Muscle layer of colon (tissue), 2 donors: ENCODE data around the gene BBOX1.
"Not testable (repeated sequence)": the region's sequence is repeated elsewhere in the genome, so short reads cannot be mapped to it uniquely, and the experiment has no call there.

Experiments used
- H3K27ac ChIP-seq: one replicate; pipeline ENCODE4 v1.7.0; 2013; ENCODE audit warnings: low read depth, mild to moderate bottlenecking, low read length, moderate library complexity
- H3K27me3 ChIP-seq, 2 donors: one replicate each; pipeline ENCODE4 v1.7.0; 2013; ENCODE audit warnings: low read length in 2 of 2, mild to moderate bottlenecking in 2 of 2; ENCODE audit not compliant: insufficient read depth in 2 of 2, control insufficient read depth in 1 of 2
- H3K36me3 ChIP-seq: one replicate; pipeline ENCODE4 v1.7.0; 2013; ENCODE audit warnings: mild to moderate bottlenecking, low read length; ENCODE audit not compliant: insufficient read depth
- H3K4me1 ChIP-seq: one replicate; pipeline ENCODE4 v1.7.0; 2013; ENCODE audit warnings: mild to moderate bottlenecking, low read length; ENCODE audit not compliant: insufficient read depth
- H3K4me3 ChIP-seq, 2 donors: one replicate each; pipeline ENCODE4 v1.7.0; 2013; ENCODE audit warnings: low read length in 2 of 2, low read depth in 1 of 2, mild to moderate bottlenecking in 1 of 2, moderate library complexity in 1 of 2
- H3K9ac ChIP-seq: one replicate; pipeline ENCODE4 v1.7.0; 2013; ENCODE audit warnings: low read length
- H3K9me3 ChIP-seq: one replicate; pipeline ENCODE4 v1.7.0; 2013; ENCODE audit warnings: mild to moderate bottlenecking, low read length
- donor health status: abdominal sarcoma.
- donor health status: Adenocarcinoma of cecum.

Gene BBOX1, protein sequence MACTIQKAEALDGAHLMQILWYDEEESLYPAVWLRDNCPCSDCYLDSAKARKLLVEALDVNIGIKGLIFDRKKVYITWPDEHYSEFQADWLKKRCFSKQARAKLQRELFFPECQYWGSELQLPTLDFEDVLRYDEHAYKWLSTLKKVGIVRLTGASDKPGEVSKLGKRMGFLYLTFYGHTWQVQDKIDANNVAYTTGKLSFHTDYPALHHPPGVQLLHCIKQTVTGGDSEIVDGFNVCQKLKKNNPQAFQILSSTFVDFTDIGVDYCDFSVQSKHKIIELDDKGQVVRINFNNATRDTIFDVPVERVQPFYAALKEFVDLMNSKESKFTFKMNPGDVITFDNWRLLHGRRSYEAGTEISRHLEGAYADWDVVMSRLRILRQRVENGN

DNA sequence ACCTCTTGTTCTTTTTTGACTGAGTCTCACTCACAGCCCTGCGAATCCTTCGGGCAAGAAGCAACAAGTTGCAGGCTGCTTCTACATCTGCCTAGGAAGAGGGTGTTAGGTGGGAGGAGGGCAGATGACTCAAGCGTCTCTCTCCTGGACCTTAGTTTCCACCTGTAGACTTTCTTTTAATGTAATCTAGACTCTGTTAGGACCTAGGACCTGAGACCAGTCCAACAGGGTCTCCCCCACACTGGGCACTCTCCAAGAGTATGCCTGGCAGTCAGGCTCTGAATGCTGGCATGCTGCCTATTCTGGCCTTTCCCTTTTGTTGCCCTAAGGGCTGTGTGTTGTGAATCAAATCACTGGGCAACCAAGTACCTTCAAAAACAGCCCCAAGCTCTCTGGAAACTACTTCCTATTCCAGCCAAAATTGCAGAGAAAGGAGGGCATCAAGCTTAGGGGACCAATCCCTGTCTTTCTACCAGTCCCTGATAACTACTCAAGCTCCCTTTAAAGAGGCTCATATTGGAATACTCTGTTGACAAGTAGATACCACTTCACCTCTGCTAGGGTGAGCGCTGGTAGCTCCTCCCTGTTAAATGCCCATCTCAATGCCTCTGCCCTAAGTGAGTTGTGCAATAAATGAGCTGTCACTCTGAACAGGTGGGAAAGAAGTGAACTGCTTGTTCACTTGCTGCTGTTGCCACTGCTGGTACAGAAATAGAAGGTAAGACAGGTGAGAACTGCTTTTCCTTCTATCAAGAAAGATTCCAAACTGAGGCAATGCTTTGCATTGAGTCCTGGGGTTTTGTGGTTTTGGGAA, at the start of gene BBOX1:
Gene BBOX1, plus strand, starts transcription at position 514 of the 814 bp plus-strand sequence. CDS start 14,616 bp downstream, outside the sequence.
- H3K9ac ChIP-seq = no peak within 1 kb of the TSS
- no peaks in the 10 kb centered on the region for H3K27me3 ChIP-seq
- no peak within 1 kb of the TSS for H3K27ac ChIP-seq
- H3K36me3 ChIP-seq = no peaks in the 10 kb centered on the region
- H3K4me3 ChIP-seq = no peak within 1 kb of the TSS
- H3K4me1 ChIP-seq = peaks cover 17% of the 10 kb centered on the region
- H3K9me3 ChIP-seq = no peaks in the 10 kb centered on the region

DNA sequence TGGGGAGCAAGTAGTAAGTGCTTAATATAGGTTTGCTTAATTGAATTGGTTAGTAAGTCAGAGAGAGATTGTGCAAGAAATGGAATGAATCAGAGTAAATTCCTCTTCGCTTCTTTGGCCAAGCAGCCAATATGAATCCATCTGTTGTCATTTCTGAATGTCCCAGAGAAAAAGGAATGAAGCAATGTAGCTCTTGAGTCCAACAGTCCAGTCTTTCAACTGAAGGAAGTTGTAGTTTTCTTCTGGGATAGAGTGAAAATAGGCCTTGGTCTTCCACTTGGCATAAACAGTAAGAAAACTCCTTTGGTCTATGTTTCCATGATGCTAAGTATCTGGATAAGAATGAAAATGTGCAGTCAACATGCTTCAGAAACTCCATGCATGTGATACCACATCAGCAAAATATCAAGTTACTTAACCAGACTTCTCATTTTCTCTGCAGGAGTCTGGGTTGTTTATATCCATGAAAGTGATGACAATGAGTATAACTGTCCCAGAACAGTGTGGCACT, 48.5 kb upstream of the BBOX1 start:
- Histone ChIP-seq H3K9ac (no peak overlapping the region), H3K9me3 (no peaks in the 10 kb centered on the region), H3K36me3 (no peaks in the 10 kb centered on the region), H3K27me3 (no peaks in the 10 kb centered on the region), H3K27ac (peak overlapping the region; percentile 17), H3K4me3 (no peak overlapping the region), H3K4me1 (peaks cover 6% of the 10 kb centered on the region)

DNA sequence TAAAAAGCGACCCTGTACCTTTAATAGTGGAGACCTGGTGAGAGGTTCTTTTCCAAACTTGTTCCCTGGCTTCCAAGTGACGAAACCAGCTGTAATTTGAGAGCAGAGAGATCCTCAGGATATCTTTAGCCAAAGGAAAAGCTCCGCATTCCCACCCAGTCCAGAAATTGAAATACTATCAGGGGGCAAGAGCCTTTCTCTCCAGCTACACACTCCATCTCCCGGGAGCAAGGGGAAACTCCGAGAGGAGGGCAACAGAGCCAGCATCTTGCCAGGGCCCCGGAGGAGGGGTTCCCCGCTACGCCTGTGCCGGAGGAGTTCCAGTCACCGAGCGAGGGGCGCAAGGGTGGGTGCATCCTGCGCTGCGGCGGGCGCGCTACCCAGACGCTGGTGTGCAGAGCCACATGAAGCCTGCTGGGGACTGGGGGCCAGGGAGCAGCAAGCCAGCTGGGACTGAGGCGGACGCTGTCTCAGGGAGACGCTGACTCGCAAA, 46.6 kb upstream of the BBOX1 start, which contains the start of gene FIBIN:
Gene FIBIN, plus strand, starts transcription at position 148 of the 493 bp plus-strand sequence. CDS start 415 bp downstream, outside the sequence.
- peaks cover 16% of the 10 kb centered on the region for H3K4me1 ChIP-seq
- peak within 1 kb of the TSS; percentile 76 for H3K27ac ChIP-seq
- peak within 1 kb of the TSS; percentile 58 for H3K9ac ChIP-seq
- no peaks in the 10 kb centered on the region for H3K9me3 ChIP-seq
- peak within 1 kb of the TSS; percentile 67 to 81 for H3K4me3 ChIP-seq
- no peaks in the 10 kb centered on the region for H3K36me3 ChIP-seq
- H3K27me3 ChIP-seq = no peaks in the 10 kb centered on the region

DNA sequence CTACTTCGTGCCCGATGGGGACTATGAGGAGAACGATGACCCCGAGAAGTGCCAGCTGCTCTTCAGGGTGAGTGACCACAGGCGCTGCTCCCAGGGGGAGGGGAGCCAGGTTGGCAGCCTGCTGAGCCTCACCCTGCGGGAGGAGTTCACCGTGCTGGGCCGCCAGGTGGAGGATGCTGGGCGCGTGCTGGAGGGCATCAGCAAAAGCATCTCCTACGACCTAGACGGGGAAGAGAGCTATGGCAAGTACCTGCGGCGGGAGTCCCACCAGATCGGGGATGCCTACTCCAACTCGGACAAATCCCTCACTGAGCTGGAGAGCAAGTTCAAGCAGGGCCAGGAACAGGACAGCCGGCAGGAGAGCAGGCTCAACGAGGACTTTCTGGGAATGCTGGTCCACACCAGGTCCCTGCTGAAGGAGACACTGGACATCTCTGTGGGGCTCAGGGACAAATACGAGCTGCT, 46.0 kb upstream of the BBOX1 start:
- H3K36me3 ChIP-seq = no peaks in the 10 kb centered on the region
- no peaks in the 10 kb centered on the region for H3K9me3 ChIP-seq
- H3K4me3 ChIP-seq = peak overlapping the region; percentile 67 to 81
- no peaks in the 10 kb centered on the region for H3K27me3 ChIP-seq
- H3K4me1 ChIP-seq = peaks cover 16% of the 10 kb centered on the region
- peak overlapping the region; percentile 58 for H3K9ac ChIP-seq
- H3K27ac ChIP-seq = peak overlapping the region; percentile 76

DNA sequence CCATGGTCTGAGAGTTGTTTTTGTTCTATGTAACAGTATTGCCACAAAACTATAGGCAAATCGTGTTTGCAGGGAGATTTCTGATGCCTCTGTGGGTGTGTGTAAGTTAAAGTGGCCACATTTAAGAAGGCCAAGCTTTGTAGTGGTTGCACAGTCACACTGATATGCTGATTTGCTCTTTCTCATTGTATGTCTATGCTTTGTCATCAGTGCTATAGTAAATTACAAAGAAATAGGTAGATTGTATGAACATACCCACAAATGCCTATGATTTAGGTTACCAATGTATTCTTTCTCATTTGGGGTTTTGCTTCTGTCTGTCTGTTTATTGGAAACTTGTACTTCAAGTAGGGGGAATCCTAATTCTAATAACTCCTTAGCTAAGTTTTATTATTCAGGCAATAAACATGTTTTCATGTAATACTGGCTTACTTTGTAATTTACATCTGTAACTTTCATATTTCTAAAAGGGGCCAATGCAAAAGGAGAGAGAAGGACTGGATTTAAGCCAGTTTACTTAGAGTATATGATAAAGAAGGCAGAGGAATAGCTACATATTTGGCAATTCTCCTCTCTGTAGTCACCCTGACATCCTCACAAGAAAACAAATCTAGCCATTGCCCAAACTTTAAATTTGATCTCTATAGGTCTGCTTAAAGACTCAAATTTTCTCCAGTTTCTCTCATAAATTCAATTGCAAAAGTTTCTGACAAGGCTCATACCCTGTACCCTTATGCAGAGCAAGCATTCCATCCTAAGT, 44.7 kb upstream of the BBOX1 start:
- peak overlapping the region; percentile 0 to 67 for H3K4me3 ChIP-seq
- no peaks in the 10 kb centered on the region for H3K9me3 ChIP-seq
- no peaks in the 10 kb centered on the region for H3K36me3 ChIP-seq
- peak overlapping the region; percentile 76 for H3K27ac ChIP-seq
- peaks cover 18% of the 10 kb centered on the region for H3K4me1 ChIP-seq
- peak overlapping the region; percentile 58 for H3K9ac ChIP-seq
- no peaks in the 10 kb centered on the region for H3K27me3 ChIP-seq

DNA sequence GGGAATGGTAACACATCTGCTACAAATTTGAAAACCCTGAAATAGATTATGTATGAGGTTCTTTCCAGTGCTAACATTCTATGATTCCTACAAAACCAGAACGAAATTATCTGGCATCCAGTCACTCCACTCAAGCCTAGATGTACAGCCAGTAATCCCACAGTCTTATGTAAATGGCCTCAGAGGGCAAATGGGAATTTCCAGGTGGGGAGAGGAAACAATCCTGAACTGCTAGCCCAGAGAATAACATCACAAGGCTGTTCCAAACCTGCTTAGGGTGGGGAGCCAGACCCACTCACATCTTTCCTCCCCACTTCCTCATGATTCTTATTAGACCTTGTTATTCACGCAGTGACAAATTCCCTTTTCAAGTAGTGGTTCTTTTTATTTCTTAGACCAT, 43.2 kb upstream of the BBOX1 start:
- no peaks in the 10 kb centered on the region for H3K9me3 ChIP-seq
- peaks cover 31% of the 10 kb centered on the region for H3K4me1 ChIP-seq
- H3K4me3 ChIP-seq = peak overlapping the region in 1 of 2 donors; percentile 67
- H3K36me3 ChIP-seq = no peaks in the 10 kb centered on the region
- H3K9ac ChIP-seq = no peak overlapping the region
- no peaks in the 10 kb centered on the region for H3K27me3 ChIP-seq
- H3K27ac ChIP-seq = peak overlapping the region; percentile 27

DNA sequence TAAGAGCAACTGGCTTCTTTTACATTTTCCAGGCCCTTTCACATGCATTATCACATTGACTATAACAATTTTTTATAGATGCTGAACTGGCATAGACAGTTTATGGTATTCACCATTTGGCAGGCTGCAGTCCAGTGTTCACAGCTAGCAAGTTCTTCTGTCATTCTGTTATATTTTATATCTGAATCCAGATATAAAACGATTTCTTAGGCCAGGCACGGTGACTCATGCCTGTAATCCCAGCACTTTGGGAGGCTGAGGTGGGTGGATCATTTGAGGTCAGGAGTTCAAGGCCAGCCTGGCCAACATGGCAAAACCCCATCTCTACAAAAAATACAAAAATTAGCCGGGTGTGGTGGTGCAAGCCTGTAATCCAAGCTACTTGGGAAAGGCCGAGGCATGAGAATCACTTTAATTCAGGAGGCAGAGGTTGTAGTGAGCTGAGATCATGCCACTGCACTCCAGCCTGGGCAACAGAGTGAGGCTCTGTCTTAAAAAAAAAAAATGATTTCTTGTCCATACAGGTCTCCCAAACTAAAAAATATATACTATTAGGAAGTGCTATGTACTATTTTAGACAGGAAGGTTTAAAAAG, 39.4 kb upstream of the BBOX1 start:
- H3K27ac ChIP-seq, H3K4me3 ChIP-seq, H3K27me3 ChIP-seq, H3K9ac ChIP-seq, H3K36me3 ChIP-seq, H3K9me3 ChIP-seq: not testable (repeated sequence)
- peaks cover 34% of the 10 kb centered on the region for H3K4me1 ChIP-seq

DNA sequence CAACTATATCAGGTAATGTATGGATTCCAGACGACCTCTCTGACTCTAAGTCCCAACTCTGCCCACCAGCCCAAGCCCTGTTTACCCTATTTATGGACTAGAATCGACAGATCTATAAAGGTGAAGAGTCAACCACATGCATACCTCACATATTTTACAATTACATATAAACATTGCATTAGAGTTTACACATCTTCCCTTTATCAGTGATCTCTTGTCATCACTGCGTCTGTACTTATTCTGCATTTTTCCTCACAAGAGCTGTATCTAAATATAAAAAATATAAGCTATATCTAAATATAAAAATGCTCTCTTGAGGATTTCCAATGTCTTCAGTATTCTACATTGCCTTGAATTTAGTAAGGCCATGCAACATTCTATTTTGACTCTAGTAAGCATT, 38.2 kb upstream of the BBOX1 start:
- peaks cover 28% of the 10 kb centered on the region for H3K4me1 ChIP-seq
- H3K4me3 ChIP-seq = no peak overlapping the region
- H3K27ac ChIP-seq = no peak overlapping the region
- H3K27me3 ChIP-seq = no peaks in the 10 kb centered on the region
- no peaks in the 10 kb centered on the region for H3K9me3 ChIP-seq
- no peak overlapping the region for H3K9ac ChIP-seq
- no peaks in the 10 kb centered on the region for H3K36me3 ChIP-seq

DNA sequence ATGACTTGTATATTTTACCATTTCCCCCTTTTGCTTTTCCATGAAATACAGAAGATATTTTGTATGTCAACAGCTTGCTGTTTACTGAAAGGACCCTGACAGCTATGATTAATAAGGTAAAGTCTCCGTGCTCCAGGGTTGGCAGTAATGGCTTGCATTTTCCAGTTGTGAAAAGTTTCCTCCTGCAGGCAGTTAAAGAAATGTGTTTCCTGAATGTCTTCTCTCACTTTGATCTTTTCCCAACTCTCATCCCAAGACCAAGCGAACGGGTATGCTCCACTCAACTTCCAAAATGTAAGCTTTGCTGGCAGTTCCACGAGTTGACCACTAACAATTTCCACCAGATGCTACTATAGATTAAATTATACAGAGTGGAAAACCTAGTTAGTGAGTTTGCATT, 37.8 kb upstream of the BBOX1 start:
- Histone ChIP-seq H3K27me3 (no peaks in the 10 kb centered on the region), H3K36me3 (no peaks in the 10 kb centered on the region), H3K4me3 (no peak overlapping the region), H3K9ac (no peak overlapping the region), H3K9me3 (no peaks in the 10 kb centered on the region), H3K27ac (no peak overlapping the region), H3K4me1 (peaks cover 28% of the 10 kb centered on the region)

DNA sequence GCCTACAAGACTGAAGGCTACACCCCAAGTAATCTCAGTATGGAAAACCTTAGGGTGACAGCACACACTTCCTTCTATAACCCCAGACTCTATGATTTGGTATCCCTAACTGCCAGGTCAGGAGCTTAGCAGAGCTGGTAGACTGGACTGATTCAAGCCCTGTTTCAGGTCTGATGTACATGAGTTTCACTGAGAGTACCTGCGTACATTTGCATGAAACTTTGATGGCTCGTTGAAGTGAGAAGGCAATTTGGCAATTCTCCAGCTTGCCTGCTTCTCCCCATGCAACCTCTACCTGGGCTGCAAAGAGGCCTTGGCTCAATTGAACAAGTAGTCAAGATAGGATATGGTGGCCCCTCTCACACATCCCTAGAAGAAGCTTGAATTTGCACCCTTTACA, 36.5 kb upstream of the BBOX1 start:
- Histone ChIP-seq H3K27ac (no peak overlapping the region), H3K36me3 (no peaks in the 10 kb centered on the region), H3K27me3 (no peaks in the 10 kb centered on the region), H3K4me3 (no peak overlapping the region), H3K9ac (no peak overlapping the region), H3K4me1 (peaks cover 22% of the 10 kb centered on the region), H3K9me3 (no peaks in the 10 kb centered on the region)
